COLO829 (cell line): ENCODE results near the gene NOS1AP.

ENCODE experiments used
- DNase-seq: peaks from one replicate; pipeline ENCODE4 v3.0.0; 2012; ENCODE audit warnings: low spot score

Gene NOS1AP

DNA sequence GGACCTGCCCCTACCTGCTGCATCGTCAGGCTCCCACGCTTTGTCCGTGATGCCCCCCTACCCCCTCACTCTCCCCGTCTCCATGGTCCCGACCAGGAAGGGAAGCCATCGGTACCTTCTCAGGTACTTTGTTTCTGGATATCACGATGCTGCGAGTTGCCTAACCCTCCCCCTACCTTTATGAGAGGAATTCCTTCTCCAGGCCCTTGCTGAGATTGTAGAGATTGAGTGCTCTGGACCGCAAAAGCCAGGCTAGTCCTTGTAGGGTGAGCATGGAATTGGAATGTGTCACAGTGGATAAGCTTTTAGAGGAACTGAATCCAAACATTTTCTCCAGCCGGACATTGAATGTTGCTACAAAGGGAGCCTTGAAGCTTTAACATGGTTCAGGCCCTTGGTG, 298.3 kb downstream of the NOS1AP start:
- DNase-seq, result no peak

DNA sequence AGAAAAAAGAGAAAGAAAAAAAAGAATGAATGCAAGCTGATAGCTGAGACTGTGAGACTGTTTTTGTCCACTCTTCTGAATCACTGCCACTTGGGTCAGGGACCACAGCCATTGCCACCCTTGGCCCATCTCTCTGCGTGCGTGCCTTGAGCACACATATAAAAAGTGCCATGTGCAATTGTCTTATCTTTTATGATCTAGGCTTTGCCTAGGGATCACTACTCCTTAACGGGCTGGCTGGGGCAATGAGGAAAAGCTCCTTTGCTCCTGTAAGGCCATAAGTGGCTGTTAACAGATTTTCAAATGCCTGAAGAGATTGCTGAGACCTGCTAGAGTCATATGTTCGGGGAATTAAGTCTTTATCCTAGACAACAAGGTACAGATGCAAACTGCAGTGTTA, 299.0 kb downstream of the NOS1AP start:
- DNase-seq, result no peak

DNA sequence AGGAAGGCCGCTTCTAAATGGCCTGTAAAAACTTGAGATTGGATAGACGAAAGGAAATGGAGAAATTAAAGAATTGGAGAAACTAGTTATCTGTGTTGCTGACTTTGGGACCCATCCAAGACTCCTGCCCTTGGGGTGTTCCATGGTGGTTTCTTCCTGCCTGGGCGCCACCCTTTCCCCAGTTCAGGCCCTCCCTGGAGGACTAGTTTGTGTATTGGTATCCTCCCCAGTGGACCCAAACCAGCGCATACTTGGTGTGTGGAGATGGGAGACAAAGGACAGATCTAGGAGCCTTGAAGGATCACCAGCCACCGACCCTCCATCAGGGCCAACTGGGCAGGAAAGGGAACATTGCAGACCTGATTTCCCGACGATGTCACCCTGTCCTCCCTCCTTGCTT, 300.1 kb downstream of the NOS1AP start:
- no peak for DNase-seq

DNA sequence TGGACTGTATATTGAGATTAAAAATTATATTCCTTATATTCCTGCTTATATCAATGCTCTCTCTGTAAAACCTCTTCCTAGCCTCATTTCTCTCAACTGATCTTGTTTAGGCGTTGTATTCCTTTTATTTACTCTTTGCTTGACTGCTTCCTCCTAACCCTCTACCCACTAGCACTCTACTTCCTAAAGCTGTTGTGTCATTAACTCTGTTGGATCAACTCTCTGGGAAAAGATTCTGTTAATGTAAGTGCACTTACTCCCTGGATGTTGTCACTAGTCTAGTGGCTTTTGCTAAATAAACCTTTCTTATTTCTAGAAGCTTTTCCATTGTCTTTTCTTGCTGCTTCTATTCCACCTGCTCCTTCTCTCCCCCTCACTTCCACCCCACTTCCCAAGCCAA, 300.7 kb downstream of the NOS1AP start:
- no peak for DNase-seq

DNA sequence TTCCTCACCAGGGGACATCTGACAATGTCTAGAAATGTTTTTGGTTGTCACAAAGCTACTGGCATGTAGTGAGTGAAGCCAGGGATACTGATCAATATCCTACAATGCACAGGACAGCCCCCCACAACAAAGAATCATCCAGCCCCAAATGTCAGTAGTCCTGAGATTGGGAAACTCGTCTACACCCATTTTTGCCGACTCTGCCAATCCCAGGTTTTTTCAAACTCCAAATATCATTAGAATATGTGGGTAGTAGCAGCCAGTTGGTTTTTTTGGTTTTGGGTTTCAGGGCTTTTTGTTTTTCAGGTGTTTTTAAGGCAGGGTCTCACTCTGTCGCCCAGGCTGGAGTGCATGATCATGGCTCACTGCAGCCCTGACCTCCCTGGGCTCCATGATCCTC, 301.2 kb downstream of the NOS1AP start:
- no peak for DNase-seq

DNA sequence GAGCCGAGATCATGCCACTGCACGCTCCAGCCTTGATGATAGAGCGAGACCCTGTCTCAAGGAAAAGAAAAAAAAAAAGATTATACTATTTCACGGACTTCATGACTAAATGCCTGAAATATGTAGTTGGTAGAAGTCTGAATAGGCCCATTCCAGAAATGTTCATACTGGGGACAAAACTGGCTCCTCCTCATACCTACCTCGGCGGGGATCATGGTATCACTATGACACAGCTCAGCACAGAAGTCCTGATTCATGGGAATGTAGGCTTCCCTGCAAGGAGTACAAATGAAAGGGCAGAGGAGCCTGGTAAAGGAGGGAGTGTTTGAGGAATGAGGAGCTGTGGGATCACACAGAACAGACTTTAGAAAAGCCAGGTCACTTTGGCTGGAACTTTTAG, 302.1 kb downstream of the NOS1AP start:
- no peak for DNase-seq

DNA sequence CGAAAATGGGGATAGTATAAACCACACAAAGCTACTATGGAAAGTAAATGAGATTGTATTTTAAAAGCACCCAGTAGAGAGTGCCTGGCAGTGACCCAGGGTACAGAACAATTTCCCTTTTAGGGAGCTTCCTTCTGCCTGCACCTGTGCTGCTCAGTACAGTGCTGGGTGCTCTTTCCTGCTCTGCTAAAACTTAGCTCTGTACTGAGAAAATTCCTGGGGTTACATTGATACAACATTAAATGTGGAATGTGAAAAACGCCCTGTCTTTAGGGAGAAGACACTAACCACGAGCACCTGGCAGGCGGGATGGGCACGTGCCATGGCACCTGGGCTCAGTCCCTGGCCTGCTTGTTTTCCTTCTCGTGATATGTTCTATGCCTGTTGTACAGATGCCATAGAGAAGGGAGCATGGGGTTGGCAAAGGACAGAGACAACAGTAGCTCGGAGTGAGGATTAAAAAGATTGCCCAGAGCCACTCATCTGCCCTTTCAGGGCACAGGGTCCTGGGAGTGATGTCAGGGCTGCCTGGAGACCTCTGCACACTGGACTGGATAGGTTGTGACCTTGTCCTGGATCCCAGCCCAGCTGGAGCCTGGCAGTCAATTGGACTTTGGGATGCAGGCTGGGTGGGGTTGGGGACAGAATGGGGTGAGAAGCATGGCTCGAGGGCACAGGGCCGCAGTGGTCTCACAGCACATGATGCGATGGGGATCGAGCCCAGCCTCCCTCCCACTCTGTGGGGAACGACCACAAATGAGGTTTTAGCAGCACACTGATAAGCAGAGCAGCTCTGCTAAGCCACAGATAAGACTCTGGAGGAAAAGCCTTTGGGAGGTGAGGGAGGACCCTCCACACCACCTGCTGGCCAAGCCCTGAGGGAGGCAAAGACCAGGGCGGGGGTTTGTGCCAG, 302.9 kb downstream of the NOS1AP start:
- DNase-seq, result no peak

DNA sequence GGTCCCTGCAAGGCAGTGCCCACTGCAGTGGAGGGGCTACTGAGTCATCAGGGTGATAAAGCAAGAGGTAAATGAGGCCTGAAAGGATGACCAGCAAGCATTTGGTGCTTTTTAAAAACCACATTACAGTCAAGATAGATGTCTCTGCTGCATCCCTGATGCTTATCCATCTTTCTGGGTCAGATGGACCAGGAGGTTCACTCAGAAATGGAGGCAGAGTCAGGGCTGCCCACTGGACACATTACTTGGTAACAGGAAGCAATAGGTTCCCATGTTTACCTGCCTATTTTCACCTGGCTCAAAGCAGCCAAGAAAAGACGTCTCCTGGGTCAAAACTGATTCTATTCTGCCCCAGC, 303.6 kb downstream of the NOS1AP start:
- DNase-seq, result no peak

DNA sequence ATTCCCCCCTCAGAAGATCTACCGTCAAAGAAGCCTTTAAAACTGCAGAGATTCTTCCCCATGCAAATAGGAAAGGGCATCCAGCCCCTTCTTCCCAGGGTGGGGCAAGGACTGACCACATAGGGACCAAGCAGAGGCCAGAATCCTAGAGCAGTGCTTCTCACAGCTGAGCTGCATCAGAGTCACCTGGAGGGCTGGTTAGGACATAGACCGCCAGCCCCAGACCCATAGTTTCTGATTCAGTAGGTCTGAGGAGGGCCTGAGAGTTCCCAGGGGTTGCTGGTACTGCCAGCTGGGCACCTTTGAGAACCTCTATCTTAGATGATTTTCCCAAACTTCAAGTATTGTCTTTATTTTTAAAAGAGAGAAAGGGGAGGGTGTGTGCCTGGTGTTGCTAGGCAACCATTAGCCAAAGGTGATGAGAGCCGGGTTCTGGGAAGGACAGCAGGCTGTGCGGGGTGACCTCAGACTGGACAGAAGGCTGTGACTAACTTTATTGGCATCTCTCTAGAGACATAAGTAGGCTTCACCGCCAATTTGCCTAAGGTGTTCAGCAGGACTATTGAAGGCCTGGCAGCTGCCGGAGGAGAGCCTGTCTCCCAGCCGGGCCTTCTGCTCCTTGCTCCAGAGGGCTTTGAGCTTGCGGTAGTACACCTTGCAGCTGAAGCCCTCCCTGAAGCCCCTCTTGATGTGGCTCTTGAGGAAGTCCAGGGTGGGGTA, 304.2 kb downstream of the NOS1AP start:
- no peak for DNase-seq

DNA sequence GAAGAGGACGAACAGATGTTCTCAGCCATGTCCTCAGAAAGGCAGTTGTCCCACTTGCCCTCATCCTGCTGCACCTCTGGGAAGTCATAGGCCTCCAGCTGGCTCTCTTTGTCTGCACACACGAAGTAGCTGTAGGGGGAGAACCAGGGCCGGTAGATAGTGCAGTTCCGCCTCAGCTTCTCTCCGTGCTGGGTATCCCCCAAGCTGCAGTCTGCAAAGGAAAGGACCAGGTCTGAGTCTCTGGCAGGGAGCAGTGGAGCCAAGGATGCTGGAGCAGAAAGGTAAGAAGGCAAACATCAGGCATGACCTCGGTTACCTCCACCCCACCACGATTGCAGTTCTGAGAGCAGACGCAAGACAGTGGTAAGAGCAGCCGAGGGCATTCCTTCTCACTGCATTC, 304.9 kb downstream of the NOS1AP start:
- DNase-seq, result no peak

DNA sequence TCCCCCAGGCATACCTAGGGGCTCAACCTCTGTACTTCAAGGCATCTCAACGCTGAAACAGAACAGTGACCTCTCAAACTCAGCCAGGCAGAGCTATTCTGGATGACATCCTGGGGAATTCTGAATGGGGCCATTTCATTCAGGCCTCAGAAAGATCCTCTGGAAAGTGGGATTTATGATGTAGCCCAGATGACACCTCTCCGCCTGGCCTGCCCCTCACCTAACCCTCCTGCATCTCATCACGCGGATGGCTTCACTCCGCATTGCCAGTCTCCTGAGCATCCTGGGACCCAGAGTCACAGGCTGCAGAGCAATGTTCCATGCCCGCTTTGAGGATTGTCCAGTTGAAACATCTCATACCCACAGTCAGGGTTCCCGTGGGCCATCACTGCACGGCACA, 306.0 kb downstream of the NOS1AP start:
- DNase-seq, result no peak

DNA sequence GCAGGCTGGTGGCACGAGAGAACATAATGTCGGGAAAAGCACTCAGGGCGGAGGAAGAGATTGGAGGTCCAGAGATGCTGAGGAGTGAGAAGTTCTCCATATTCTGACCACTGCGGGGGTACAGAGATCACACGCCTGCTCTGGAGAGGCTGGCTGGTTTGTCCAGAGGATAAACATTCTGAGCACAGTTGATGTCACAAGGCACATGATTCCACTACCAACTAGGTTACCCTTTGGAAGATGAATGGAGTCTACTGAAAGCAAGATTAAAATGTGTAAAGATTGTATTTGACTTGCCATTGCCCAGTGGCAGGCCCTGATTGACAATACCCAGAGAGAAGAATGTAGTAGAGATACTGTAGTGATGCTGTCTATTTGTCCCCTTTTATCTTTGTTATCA, 307.2 kb downstream of the NOS1AP start, which contains the start of gene SPATA46:
Gene SPATA46 (minus strand): TSS at position 164 of the 400 bp plus-strand sequence. CDS start 64 bp downstream, at position 100.
- DNase-seq, result no peak

DNA sequence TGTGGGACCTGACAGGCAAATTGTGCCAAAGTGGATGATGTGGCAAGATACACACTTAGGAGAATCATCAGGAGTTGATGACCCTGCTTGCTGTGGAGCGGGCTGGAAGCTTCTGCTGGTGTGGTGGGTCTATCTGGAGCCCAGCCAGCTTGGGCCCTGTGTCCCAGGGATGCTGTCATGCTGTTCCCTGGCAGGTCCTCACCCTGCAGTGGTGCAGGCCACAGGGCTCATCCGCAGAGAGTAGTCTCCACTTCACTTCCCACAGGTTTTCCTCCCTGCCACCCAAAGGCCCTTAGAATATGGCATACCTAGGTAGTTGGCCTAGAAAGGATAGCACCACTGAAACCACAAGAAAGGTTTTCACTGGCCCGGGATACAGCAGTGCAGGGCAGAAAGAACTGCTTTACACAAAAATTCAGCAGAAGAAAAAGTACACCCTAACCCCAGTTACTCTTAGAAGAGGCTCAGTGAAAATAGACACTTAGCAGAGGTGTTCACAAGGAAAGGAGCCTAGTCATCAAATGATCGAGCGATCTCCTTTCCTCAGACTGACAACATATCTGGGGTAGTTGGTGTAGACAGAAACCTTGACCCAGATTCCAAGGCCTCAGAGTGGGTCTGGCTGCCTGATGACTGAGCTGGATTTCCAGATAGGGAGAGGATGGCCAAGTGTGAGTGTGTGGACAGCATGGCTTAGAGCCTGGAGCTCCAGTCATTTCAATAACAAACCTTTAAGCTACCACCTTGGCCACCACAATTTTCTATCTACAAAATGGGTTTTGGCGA, 310.8 kb downstream of the NOS1AP start:
- DNase-seq, result no peak

DNA sequence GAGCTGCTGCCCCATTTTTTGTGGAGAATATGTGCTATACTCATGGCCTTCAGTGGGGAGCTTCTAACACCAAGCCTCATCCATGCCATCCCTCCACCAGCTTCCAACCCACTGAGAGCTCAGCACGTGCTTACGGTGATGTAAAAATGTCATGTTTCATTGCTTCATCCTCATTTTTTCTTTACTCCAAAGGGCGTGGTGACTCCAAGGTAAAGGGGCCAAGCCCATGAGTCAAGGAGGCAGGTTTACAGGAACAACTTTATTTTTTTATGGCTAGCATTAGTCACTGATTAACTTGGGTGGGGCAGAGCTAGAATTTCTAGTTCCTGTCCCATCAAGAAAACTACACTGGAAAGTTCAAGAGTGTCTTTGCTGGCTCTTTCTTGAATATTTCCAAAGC, 311.9 kb downstream of the NOS1AP start, which contains the start of gene C1orf226:
Gene C1orf226 (plus strand): TSS at position 346 of the 400 bp plus-strand sequence. CDS start 174 bp downstream, outside the sequence.
- no peak for DNase-seq

DNA sequence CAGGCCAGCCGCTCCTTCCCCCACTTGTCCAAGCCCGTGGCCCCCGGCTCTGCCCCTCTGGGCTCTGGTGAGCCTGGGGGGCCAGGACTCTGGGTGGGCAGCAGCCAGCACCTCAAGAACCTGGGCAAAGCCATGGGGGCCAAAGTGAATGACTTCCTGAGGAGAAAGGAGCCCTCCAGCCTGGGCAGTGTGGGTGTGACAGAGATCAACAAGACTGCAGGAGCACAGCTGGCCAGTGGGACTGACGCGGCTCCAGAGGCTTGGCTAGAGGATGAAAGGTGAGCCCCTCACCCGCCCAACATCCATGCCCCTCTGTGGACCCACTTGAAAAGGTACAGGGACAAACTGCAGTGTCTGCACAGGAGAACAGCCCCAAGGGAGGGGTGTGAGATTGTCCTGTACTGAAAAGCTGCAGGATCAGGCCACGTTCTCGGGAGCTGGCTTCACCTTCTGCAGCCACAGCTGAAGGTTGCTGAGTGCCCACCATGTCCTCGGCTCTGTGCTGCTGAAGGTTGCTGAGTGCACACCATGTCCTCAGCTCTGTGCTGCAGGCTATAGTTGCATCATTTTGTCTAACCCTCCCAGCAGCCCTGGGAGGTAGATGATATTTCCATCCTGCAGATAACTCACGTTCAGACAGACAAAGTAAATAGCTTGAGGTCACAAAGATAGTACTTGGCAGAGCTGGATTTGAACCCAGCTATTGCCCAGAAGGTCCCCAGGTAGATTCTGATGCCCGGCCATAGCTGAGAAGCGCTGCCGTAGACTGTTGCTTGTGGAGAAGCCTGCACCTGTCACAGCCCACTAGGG, 312.7 kb downstream of the NOS1AP start:
- no peak for DNase-seq

DNA sequence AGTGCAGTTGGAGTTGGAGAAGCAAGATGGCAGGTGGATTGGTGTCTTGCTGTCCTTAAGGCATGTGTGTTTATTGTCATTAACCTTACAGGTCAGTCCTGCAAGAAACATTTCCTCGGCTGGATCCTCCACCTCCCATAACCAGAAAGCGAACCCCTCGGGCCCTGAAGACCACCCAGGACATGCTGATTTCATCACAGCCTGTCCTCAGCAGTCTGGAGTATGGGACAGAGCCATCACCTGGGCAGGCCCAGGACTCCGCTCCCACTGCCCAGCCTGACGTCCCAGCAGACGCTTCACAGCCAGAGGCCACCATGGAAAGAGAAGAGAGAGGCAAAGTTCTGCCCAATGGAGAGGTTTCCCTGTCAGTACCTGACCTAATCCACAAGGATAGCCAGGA, 313.6 kb downstream of the NOS1AP start:
- DNase-seq, result no peak

DNA sequence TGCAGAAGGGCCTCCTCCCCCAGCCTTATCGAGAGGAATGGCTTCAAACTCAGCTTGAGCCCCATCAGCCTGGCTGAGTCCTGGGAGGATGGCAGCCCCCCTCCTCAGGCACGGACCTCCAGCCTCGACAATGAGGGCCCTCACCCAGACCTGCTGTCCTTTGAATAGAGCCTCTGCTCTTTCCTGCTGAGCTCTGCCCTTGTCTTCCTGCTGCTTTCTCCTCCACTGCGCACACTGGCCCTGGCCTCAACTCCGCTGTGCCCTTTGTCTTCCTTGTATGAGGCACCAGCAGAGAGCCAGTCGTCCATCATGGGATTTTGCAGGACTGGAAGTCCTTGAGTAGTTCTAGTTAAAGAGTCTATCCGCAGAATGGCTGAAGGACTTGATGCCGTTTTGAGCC, 314.0 kb downstream of the NOS1AP start:
- no peak for DNase-seq

DNA sequence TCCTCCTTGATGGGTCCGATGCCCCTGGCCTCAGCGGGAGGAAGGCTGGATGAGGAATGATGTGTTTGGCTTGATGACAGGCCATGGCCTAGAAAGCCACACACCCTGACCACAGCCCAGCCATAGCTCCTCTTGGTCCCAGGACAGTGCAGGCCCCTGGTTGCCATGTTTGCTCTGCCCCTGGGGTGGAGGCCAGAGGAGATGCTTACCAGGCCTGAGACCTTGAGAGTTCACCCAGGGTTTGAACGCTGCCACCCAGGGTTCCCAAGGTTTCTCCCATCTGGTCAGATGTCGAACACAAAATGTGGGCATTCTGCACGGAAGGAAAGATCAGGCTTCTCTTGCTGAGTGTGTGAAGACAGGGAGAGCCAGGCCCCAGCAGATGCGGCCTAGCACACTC, 314.6 kb downstream of the NOS1AP start:
- DNase-seq, result no peak

DNA sequence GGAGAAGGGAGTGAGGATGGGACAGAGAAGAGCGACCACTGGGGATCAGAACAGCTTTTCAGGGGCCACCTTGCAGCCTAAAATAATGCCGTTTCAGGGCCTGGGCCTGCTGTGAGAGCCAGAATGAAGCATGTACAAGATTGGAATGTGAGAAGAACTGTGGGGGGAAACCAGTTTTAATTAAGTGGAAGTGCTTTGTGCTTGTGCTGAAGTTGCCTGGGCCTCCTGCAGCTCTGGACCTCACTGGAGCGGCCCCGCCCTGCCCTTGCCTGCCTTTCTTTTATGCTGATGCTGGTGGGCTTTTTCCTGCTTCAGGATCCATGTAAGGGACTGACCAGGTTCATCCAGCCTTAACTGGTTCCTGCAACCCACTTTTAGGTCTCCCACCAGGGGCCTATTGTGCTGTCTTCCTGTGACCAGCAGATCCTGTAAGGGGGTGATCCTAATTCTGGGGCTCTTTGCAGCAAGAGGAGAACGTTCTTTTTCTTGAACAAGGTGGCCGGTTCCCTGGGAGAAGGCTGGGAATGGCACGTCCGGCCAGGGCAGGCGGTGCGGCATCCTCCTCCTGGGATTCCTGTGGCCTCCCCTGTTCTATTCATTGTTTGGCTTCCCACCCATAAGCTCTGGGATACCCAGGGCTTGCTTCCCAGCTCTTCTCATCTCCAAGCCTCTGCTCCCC, 315.2 kb downstream of the NOS1AP start:
- DNase-seq, result no peak

DNA sequence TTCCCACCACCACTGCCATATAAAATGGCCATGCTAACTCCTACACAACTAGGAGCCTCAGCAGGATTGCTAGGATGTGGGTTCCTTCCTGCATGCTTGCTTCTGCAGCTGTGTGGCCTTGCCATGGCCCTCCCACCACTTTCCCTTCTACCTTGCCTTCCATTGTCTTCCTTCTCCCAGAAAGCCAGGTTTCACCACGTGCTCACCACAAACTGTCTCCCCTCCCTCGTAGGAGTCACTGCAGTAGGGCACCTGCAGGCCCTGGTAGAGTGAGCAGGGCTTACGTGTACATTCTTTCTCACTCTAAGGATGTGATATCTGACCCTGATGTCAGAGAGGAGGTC, 315.8 kb downstream of the NOS1AP start:
- DNase-seq, result no peak

DNA sequence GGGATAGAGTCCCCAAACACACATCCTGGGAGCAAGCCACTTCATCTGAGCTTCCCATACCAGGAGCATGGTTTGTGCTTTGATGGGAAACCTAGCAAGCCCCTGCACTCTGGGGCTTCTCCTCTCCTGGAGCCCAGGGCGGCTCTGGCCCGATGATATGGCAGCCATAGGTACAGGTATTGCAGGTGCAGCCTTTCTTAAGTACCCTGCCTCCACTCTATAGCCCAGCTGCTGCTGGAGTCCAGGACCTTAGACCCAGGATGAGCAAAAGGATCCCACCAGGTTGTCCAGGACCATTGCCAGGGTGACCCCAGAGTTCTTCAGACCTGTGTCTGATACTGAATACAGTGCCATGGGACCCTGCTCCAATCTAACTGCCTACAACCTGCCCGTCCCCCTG, 316.2 kb downstream of the NOS1AP start:
- no peak for DNase-seq
